DOHH2 (cell line): ENCODE measurements around the gene DAGLA.

ENCODE experiments used
- EZH2phosphoT487 ChIP-seq: fragments of 200-600 bp; sonication (generic); IDR thresholded peaks from 2 replicates; pipeline ENCODE4 v1.6.1; 2017; ENCODE audit warnings: borderline replicate concordance, mild to moderate bottlenecking, antibody characterized with exemption, low read length, moderate library complexity, mixed read lengths
- TF ChIP-seq, protein P1 (sequence below): fragments of 200-600 bp; sonication (generic); IDR thresholded peaks from one replicate; pipeline ENCODE4 v1.5.1; 2014; ENCODE audit warnings: antibody characterized with exemption, mild to moderate bottlenecking, low read depth, low read length; ENCODE audit not compliant: poor library complexity, severe bottlenecking

DNA sequence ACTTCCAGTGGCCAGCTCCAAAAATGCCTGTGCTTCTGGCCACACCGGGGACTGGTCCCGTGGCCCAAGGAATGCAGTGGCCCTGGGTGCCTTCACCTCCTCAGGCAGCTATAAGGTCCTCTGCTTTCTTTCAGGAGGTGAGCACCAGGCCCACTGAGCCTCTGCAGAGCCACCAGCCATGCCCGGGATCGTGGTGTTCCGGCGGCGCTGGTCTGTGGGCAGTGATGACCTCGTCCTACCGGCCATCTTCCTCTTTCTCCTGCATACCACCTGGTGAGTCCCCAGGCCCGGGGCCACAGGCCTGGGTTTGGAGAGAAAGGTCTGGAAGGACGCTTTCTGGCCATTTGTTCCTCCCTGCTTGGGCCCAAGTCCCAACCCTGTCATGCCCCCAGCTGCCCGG, 39.8 kb downstream of the DAGLA start:
- TF ChIP-seq, protein P1, sequence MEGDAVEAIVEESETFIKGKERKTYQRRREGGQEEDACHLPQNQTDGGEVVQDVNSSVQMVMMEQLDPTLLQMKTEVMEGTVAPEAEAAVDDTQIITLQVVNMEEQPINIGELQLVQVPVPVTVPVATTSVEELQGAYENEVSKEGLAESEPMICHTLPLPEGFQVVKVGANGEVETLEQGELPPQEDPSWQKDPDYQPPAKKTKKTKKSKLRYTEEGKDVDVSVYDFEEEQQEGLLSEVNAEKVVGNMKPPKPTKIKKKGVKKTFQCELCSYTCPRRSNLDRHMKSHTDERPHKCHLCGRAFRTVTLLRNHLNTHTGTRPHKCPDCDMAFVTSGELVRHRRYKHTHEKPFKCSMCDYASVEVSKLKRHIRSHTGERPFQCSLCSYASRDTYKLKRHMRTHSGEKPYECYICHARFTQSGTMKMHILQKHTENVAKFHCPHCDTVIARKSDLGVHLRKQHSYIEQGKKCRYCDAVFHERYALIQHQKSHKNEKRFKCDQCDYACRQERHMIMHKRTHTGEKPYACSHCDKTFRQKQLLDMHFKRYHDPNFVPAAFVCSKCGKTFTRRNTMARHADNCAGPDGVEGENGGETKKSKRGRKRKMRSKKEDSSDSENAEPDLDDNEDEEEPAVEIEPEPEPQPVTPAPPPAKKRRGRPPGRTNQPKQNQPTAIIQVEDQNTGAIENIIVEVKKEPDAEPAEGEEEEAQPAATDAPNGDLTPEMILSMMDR: no peak
- TF ChIP-seq EZH2phosphoT487: no peak
